Measurements from ENCODE around the gene CHRM3. TPM values are rescaled to one million over a fixed set of nuclear protein-coding genes. Genes with fewer than 3 reads are reported as not detected.

CHRM3 gene
- total and polyA plus RNA-seq, 8 donors = 0.92 to 222 (median 4.6) TPM

DNA sequence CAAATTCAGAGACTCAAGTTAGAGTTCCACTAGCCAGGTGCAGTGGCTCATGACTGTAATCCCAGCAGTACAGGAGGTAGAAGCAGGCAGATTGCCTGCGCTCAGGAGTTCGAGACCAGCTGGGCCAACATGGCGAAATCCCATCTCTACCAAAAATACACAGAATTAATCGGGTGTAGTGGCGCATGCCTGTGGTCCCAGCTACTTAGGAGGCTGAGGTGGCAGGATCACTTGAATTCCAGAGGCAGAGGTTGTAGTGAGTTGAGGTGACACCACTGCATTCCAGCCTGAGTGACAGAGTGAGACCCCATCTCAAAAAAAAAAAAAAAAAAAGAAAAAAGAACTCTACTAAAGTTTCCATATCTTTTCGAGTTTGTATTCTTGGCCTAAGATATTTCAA is 36.7 kb upstream of the CHRM3 start:
- Histone ChIP-seq H3K4me1 (peaks cover 0 to 7% (median 0%) of the 10 kb centered on the region in 4 donors), H3K4me3 (no peak overlapping the region), H3K36me3 (no peaks in the 10 kb centered on the region), H3K27ac (no peak overlapping the region), H3K27me3 (no peaks in the 10 kb centered on the region), H3K9me3 (no peaks in the 10 kb centered on the region)
- intact Hi-C loops (cut with DNase I; ENCODE audit: low total_unique reads) = no loop called here
- DNase-seq = no peak
- WGBS, 5 donors = 83 to 92% (median 88%) methylated on average over 5 to 6 of the region's 6 CpGs
- TF ChIP-seq POLR2A (IDR thresholded peaks at IDR 0.05) = no peak
- no peak for TF ChIP-seq CTCF (IDR thresholded peaks at IDR 0.05)
- no peak for TF ChIP-seq EP300 (IDR thresholded peaks at IDR 0.05)
- no peak for TF ChIP-seq POLR2AphosphoS5 (IDR thresholded peaks at IDR 0.05)

- TF ChIP-seq POLR2A (IDR thresholded peaks at IDR 0.05) (no peak), EP300 (IDR thresholded peaks at IDR 0.05) (no peak), CTCF (IDR thresholded peaks at IDR 0.05) (no peak), POLR2AphosphoS5 (IDR thresholded peaks at IDR 0.05) (peak in 2 of 3 donors; percentile 72)
- intact Hi-C loops (cut with DNase I; ENCODE audit: low total_unique reads) = no loop called here
- Histone ChIP-seq H3K4me3 (no peak overlapping the region), H3K27me3 (no peaks in the 10 kb centered on the region), H3K9me3 (no peaks in the 10 kb centered on the region), H3K4me1 (peaks cover 0 to 7% (median 0%) of the 10 kb centered on the region in 4 donors), H3K36me3 (no peaks in the 10 kb centered on the region), H3K27ac (peak overlapping the region; percentile 55 to 81 (median 71))
- 31 to 53% (median 37%) methylated on average over 3 of the region's 3 CpGs for WGBS, 5 donors
- peak; percentile 48 to 86 for DNase-seq
These were observed 32.8 kb upstream of the CHRM3 start for GRCh38 chr1:239353536-239353935.

DNA sequence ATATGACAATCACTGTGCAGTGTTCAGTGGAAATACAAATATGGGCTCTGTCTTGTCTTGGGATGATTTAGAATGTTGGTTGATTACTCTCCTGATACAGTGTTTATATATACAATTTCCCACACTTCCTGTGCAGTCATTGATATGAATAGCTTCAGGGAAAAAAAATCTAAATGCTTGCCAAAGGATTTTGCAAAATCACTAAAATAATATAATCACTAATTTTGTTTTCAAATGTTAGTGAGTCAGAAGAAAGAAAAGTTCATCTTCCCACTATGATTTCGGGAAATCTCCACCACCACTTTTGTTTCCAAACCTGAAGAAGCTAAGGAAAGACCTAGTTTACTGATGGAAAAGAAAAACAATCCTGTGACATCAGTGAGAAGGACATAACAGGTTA is 32.1 kb upstream of the CHRM3 start:
- Histone ChIP-seq H3K4me1 (peaks cover 0 to 7% (median 0%) of the 10 kb centered on the region in 4 donors), H3K4me3 (no peak overlapping the region), H3K27ac (peak overlapping the region in 2 of 5 donors; percentile 4 to 18), H3K27me3 (no peaks in the 10 kb centered on the region), H3K9me3 (no peaks in the 10 kb centered on the region), H3K36me3 (no peaks in the 10 kb centered on the region)
- intact Hi-C loops (cut with DNase I; ENCODE audit: low total_unique reads) = no loop called here
- no peak for TF ChIP-seq EP300 (IDR thresholded peaks at IDR 0.05)
- TF ChIP-seq CTCF (IDR thresholded peaks at IDR 0.05) = no peak
- no peak for TF ChIP-seq POLR2A (IDR thresholded peaks at IDR 0.05)
- no peak for TF ChIP-seq POLR2AphosphoS5 (IDR thresholded peaks at IDR 0.05)
- WGBS, 5 donors = 68 to 84% (median 75%) methylated on average over 1 of the region's 1 CpG
- no peak for DNase-seq

DNA sequence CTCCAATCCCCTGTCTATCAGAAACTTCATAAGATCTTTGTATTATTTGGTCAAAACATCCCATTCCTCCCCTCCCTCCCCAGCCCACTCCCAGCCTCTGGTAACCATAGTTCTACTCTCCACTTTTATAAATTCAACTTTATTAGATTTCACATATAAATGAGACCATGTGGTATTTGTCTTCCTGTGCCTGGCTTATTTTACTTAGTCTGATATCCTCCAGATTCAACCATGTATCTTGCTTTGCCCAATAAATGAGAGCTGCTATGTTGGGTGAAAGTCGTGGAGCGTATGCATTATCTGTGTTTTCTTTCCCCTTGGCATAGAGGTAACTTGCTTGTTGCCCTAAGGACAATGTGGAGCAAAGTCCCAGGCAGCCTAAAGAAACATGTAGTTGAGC is 28.5 kb upstream of the CHRM3 start:
- no peaks in the 10 kb centered on the region for H3K36me3 ChIP-seq
- 37 to 80% (median 46%) methylated on average over 2 of the region's 2 CpGs for WGBS, 5 donors
- intact Hi-C loops (cut with DNase I; ENCODE audit: low total_unique reads) = no loop called here

More for the DNA sequence above, 28.5 kb upstream of the CHRM3 start:
- no peak overlapping the region for H3K4me3 ChIP-seq
- TF ChIP-seq POLR2A (IDR thresholded peaks at IDR 0.05) (no peak), EP300 (IDR thresholded peaks at IDR 0.05) (no peak), POLR2AphosphoS5 (IDR thresholded peaks at IDR 0.05) (no peak), CTCF (IDR thresholded peaks at IDR 0.05) (no peak)
- peaks cover 0 to 7% (median 0%) of the 10 kb centered on the region in 4 donors for H3K4me1 ChIP-seq
- no peaks in the 10 kb centered on the region for H3K9me3 ChIP-seq
- DNase-seq = no peak
- H3K27ac ChIP-seq = no peak overlapping the region
- H3K27me3 ChIP-seq = no peaks in the 10 kb centered on the region
